Measurements from ENCODE around the gene ANKRD27.
"Not testable (repeated sequence)": the region's sequence is repeated elsewhere in the genome, so short reads cannot be mapped to it uniquely, and the experiment has no call there.

ANKRD27 gene

DNA sequence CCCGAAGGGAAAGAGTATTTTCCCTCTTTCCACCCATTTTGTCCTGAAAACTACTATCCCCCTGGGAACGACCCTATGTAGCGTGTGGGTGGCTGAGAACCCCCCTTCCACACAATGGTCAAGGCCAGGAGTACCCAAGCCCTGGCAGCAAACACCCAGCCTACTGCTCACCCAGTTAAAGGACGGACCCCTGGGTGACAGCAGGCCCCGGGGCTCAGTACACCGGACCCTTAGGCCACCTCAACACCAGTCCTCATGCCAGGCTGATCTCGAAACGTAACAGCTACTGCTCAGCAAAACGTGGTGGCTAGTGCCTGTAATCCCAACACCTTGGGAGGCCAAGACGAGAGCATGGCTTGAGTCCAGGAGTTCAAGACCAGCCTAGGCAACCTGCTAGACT, 1.4 kb downstream of the ANKRD27 start:
- FAIRE-seq = no peak

GRCh38 chr19:32672841-32673240, 2.1 kb downstream of the ANKRD27 start:
- FAIRE-seq (no peak), DNase-seq (ENCODE audit: insufficient read length, low spot score) (no peak)
- TF ChIP-seq POLR2A (IDR thresholded peaks at IDR 0.05; ENCODE audit: low read depth, low read length) = no peak

More for the DNA sequence above, 1.4 kb downstream of the ANKRD27 start:
- no peak for TF ChIP-seq POLR2A (IDR thresholded peaks at IDR 0.05; ENCODE audit: low read depth, low read length)
- DNase-seq (ENCODE audit: insufficient read length, low spot score) = no peak

GRCh38 chr19:32671883-32672593, 2.9 kb downstream of the ANKRD27 start:
- FAIRE-seq (no peak), DNase-seq (ENCODE audit: insufficient read length, low spot score) (no peak)
- TF ChIP-seq POLR2A (IDR thresholded peaks at IDR 0.05; ENCODE audit: low read depth, low read length) = no peak

GRCh38 chr19:32669310-32669709, 5.7 kb downstream of the ANKRD27 start:
- DNase-seq (ENCODE audit: insufficient read length, low spot score) (no peak), FAIRE-seq (no peak)
- TF ChIP-seq POLR2A (IDR thresholded peaks at IDR 0.05; ENCODE audit: low read depth, low read length) = no peak

GRCh38 chr19:32666084-32666483, 8.9 kb downstream of the ANKRD27 start:
- no peak for TF ChIP-seq POLR2A (IDR thresholded peaks at IDR 0.05; ENCODE audit: low read depth, low read length)
- no peak for FAIRE-seq
- no peak for DNase-seq (ENCODE audit: insufficient read length, low spot score)

- no peak for DNase-seq (ENCODE audit: insufficient read length, low spot score)
- TF ChIP-seq POLR2A (IDR thresholded peaks at IDR 0.05; ENCODE audit: low read depth, low read length) = no peak
- no peak for FAIRE-seq
Measured at GRCh38 chr19:32662186-32662585, 12.8 kb downstream of the ANKRD27 start.

DNA sequence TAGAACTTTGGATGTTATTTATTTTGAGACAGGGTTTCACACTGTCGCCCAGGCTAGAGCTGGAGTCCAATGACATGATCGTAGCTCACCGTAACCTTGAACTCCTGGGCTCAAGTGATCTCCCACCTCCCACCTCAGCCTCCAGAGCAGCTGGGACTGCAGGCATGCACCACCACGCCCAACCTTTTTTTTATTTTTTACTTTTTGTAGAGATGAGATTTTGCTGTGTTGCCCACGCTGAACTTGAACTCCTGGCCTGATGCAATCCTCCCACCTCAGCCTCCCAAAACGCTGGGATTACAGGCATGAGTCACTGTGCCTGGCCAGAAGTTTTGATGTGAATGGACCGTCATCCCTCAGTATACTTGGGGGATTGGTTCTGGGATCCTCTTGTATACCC, 13.7 kb downstream of the ANKRD27 start:
- no peak for FAIRE-seq
- TF ChIP-seq POLR2A (IDR thresholded peaks at IDR 0.05; ENCODE audit: low read depth, low read length) = no peak
- DNase-seq (ENCODE audit: insufficient read length, low spot score) = no peak

- no peak for FAIRE-seq
- no peak for TF ChIP-seq POLR2A (IDR thresholded peaks at IDR 0.05; ENCODE audit: low read depth, low read length)
Measured at GRCh38 chr19:32658527-32658926, 16.5 kb downstream of the ANKRD27 start.

DNA sequence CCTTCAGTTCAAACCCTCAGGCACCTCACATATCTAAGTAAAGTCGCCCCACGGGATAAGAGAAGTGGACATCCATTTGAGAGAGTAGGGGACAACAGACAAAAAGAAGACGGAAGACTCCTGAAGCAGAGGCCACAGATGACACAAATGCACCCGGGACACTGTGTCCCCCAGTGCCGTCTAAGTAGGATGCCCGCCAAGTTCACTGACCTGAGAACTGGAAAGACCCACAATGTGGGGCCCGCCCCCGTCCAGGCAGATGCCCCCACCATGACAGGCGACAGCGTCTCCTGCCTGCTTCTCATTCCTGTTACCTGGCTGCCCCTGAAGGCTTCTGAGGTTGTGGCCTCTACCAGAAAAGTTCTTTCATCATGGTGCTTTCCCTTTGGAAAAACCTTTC, 16.9 kb downstream of the ANKRD27 start:
- TF ChIP-seq POLR2A (IDR thresholded peaks at IDR 0.05; ENCODE audit: low read depth, low read length) = no peak
- FAIRE-seq = no peak
- DNase-seq (ENCODE audit: insufficient read length, low spot score) = no peak

More at GRCh38 chr19:32658527-32658926, 16.5 kb downstream of the ANKRD27 start:
- no peak for DNase-seq (ENCODE audit: insufficient read length, low spot score)

GRCh38 chr19:32656379-32656778, 18.6 kb downstream of the ANKRD27 start:
- not testable (repeated sequence) for DNase-seq (ENCODE audit: insufficient read length, low spot score)

GRCh38 chr19:32653599-32653915, 21.4 kb downstream of the ANKRD27 start:
- TF ChIP-seq POLR2A (IDR thresholded peaks at IDR 0.05; ENCODE audit: low read depth, low read length) = no peak
- no peak for FAIRE-seq
- DNase-seq (ENCODE audit: insufficient read length, low spot score) = no peak

More at GRCh38 chr19:32656379-32656778, 18.6 kb downstream of the ANKRD27 start:
- not testable (repeated sequence) for FAIRE-seq

- FAIRE-seq = no peak
- TF ChIP-seq POLR2A (IDR thresholded peaks at IDR 0.05; ENCODE audit: low read depth, low read length) = no peak
- DNase-seq (ENCODE audit: insufficient read length, low spot score) = no peak
Measured at GRCh38 chr19:32652894-32653598, 21.9 kb downstream of the ANKRD27 start.

DNA sequence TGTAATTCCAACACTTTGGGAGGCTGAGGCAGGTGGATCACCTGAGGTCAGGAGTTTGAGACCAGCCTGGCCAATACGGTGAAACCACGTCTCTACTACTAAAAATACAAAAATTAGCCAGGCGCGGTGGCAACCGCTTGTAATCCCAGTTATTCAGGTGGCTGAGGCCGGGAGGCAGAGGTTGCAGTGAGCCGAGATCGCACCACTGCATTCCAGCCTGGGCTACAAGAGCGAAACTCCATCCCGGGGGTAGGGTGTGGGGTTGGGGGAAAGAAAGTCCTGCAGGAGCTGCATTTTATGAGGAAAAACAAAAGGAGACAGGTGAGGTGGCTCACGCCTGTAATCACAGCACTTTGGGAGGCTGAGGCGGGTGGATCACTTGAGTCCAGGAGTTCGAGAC, 22.6 kb downstream of the ANKRD27 start:
- DNase-seq (ENCODE audit: insufficient read length, low spot score); FAIRE-seq: not testable (repeated sequence)

GRCh38 chr19:32651729-32652140, 23.2 kb downstream of the ANKRD27 start:
- DNase-seq (ENCODE audit: insufficient read length, low spot score) (no peak), FAIRE-seq (no peak)
- TF ChIP-seq POLR2A (IDR thresholded peaks at IDR 0.05; ENCODE audit: low read depth, low read length) = no peak

- FAIRE-seq (no peak), DNase-seq (ENCODE audit: insufficient read length, low spot score) (no peak)
- no peak for TF ChIP-seq POLR2A (IDR thresholded peaks at IDR 0.05; ENCODE audit: low read depth, low read length)
Measured at GRCh38 chr19:32650671-32651070, 24.3 kb downstream of the ANKRD27 start.

All from H54 (cell line).